ENCODE data around the gene RNFT2.

RNFT2 gene

GRCh38 chr12:116773276-116773731 is 35.2 kb downstream of the RNFT2 start:
- peaks cover 7% of the 10 kb centered on the region; the same call in 1 of the 2 replicates for H3K4me1 ChIP-seq (ENCODE audit: control insufficient read depth, low read length)
- no peaks in the 10 kb centered on the region for H3F3A ChIP-seq (ENCODE audit: control insufficient read depth, insufficient read depth)
- no peak overlapping the region for H3K4me2 ChIP-seq (ENCODE audit: low read length)
- H3K27ac ChIP-seq (ENCODE audit: low read depth, low read length), result no peak overlapping the region
- H3K9me2 ChIP-seq (replicated peaks; ENCODE audit: control insufficient read depth, low read length), result no peaks in the 10 kb centered on the region
- H4K20me1 ChIP-seq (ENCODE audit: control insufficient read depth, insufficient read depth, low read depth, low read length), result no peaks in the 10 kb centered on the region
- TF ChIP-seq CTCF (IDR thresholded peaks at IDR 0.05; ENCODE audit: low read depth, low read length, poor library complexity, severe bottlenecking) (peak; percentile 48), EZH2phosphoT487 (IDR thresholded peaks at IDR 0.05; ENCODE audit: borderline replicate concordance, low read length) (no peak)
- no peaks in the 10 kb centered on the region for H3K27me3 ChIP-seq (ENCODE audit: control insufficient read depth, low read length)
- H3K9me3 ChIP-seq (ENCODE audit: control insufficient read depth, insufficient read depth, low read length), result no peaks in the 10 kb centered on the region
- H3K79me2 ChIP-seq (ENCODE audit: control insufficient read depth, low read length), result no peaks in the 10 kb centered on the region
- peaks cover 13% of the 10 kb centered on the region for H3K36me3 ChIP-seq (ENCODE audit: control insufficient read depth, low read length)
- H3K4me3 ChIP-seq (ENCODE audit: low read length), result no peak overlapping the region

GRCh38 chr12:116774020-116774419 is 35.9 kb downstream of the RNFT2 start:
- TF ChIP-seq EZH2phosphoT487 (IDR thresholded peaks at IDR 0.05; ENCODE audit: borderline replicate concordance, low read length) (no peak), CTCF (IDR thresholded peaks at IDR 0.05; ENCODE audit: low read depth, low read length, poor library complexity, severe bottlenecking) (no peak)
- H3K4me2 ChIP-seq (ENCODE audit: low read length), result no peak overlapping the region
- H3K4me3 ChIP-seq (ENCODE audit: low read length), result no peak overlapping the region
- H3F3A ChIP-seq (ENCODE audit: control insufficient read depth, insufficient read depth), result no peaks in the 10 kb centered on the region
- no peak overlapping the region for H3K27ac ChIP-seq (ENCODE audit: low read depth, low read length)
- peaks cover 7% of the 10 kb centered on the region; the same call in 1 of the 2 replicates for H3K4me1 ChIP-seq (ENCODE audit: control insufficient read depth, low read length)
- no peaks in the 10 kb centered on the region for H3K79me2 ChIP-seq (ENCODE audit: control insufficient read depth, low read length)
- H3K36me3 ChIP-seq (ENCODE audit: control insufficient read depth, low read length), result peaks cover 14% of the 10 kb centered on the region
- H3K27me3 ChIP-seq (ENCODE audit: control insufficient read depth, low read length), result no peaks in the 10 kb centered on the region
- H3K9me3 ChIP-seq (ENCODE audit: control insufficient read depth, insufficient read depth, low read length), result no peaks in the 10 kb centered on the region
- no peaks in the 10 kb centered on the region for H3K9me2 ChIP-seq (replicated peaks; ENCODE audit: control insufficient read depth, low read length)
- no peaks in the 10 kb centered on the region for H4K20me1 ChIP-seq (ENCODE audit: control insufficient read depth, insufficient read depth, low read depth, low read length)

GRCh38 chr12:116777245-116777644 is 39.1 kb downstream of the RNFT2 start:
- no peaks in the 10 kb centered on the region for H4K20me1 ChIP-seq (ENCODE audit: control insufficient read depth, insufficient read depth, low read depth, low read length)
- H3K27me3 ChIP-seq (ENCODE audit: control insufficient read depth, low read length), result no peaks in the 10 kb centered on the region
- H3K79me2 ChIP-seq (ENCODE audit: control insufficient read depth, low read length), result no peaks in the 10 kb centered on the region
- peaks cover 26% of the 10 kb centered on the region for H3K36me3 ChIP-seq (ENCODE audit: control insufficient read depth, low read length)
- no peak overlapping the region for H3K4me3 ChIP-seq (ENCODE audit: low read length)
- H3K27ac ChIP-seq (ENCODE audit: low read depth, low read length), result no peak overlapping the region
- no peaks in the 10 kb centered on the region for H3K9me2 ChIP-seq (replicated peaks; ENCODE audit: control insufficient read depth, low read length)
- no peak overlapping the region for H3K4me2 ChIP-seq (ENCODE audit: low read length)
- no peaks in the 10 kb centered on the region for H3F3A ChIP-seq (ENCODE audit: control insufficient read depth, insufficient read depth)
- H3K4me1 ChIP-seq (ENCODE audit: control insufficient read depth, low read length), result peaks cover 7% of the 10 kb centered on the region; the same call in 1 of the 2 replicates
- no peak for TF ChIP-seq CTCF (IDR thresholded peaks at IDR 0.05; ENCODE audit: low read depth, low read length, poor library complexity, severe bottlenecking)
- TF ChIP-seq EZH2phosphoT487 (IDR thresholded peaks at IDR 0.05; ENCODE audit: borderline replicate concordance, low read length), result no peak
- H3K9me3 ChIP-seq (ENCODE audit: control insufficient read depth, insufficient read depth, low read length), result no peaks in the 10 kb centered on the region

Data from DOHH2 (cell line).